Retinal pigment epithelial cell (primary cell): ENCODE results near the gene SH3GL3.

ENCODE experiments used
- DNase-seq: peaks from one replicate; pipeline ENCODE4 v3.0.0-alpha.2; 2010; ENCODE audit warnings: low read depth
- H3K4me3 ChIP-seq: 2 replicates; pipeline ENCODE4 v1.5.1; 2011; ENCODE audit warnings: mild to moderate bottlenecking, low read length, control low read depth, moderate library complexity
- CTCF ChIP-seq: conservative IDR thresholded peaks from 2 replicates; pipeline ENCODE4 v1.5.1; 2011; ENCODE audit warnings: low read depth, low read length, control low read depth, inconsistent platforms

SH3GL3 gene

GRCh38 chr15:83546512-83546888 is 99.4 kb downstream of the SH3GL3 start:
- DNase-seq: no peak
- no peak overlapping the region for H3K4me3 ChIP-seq
- TF ChIP-seq CTCF: no peak

- no peak for DNase-seq
- H3K4me3 ChIP-seq: no peak overlapping the region
- TF ChIP-seq CTCF: no peak
Measured at GRCh38 chr15:83547168-83547567, 100.0 kb downstream of the SH3GL3 start.

GRCh38 chr15:83549623-83550022 is 102.5 kb downstream of the SH3GL3 start:
- no peak overlapping the region for H3K4me3 ChIP-seq
- no peak for TF ChIP-seq CTCF
- DNase-seq: no peak

- H3K4me3 ChIP-seq: no peak overlapping the region
- DNase-seq: no peak
- no peak for TF ChIP-seq CTCF
Measured at GRCh38 chr15:83554558-83554957, 107.4 kb downstream of the SH3GL3 start.

GRCh38 chr15:83555383-83555782 is 108.2 kb downstream of the SH3GL3 start:
- no peak for DNase-seq
- no peak for TF ChIP-seq CTCF
- H3K4me3 ChIP-seq: no peak overlapping the region

- H3K4me3 ChIP-seq: no peak overlapping the region
- TF ChIP-seq CTCF: no peak
- DNase-seq: no peak
Measured at GRCh38 chr15:83556068-83556467, 108.9 kb downstream of the SH3GL3 start.

GRCh38 chr15:83556754-83557153 is 109.6 kb downstream of the SH3GL3 start:
- H3K4me3 ChIP-seq: no peak overlapping the region
- no peak for DNase-seq
- TF ChIP-seq CTCF: no peak
